Fibroblast of peridontal ligament (primary cell): ENCODE data around the gene TEAD1.

Experiments used
- DNase-seq: peaks from one replicate; pipeline ENCODE4 v3.0.0-alpha.2; 2010; ENCODE audit errors: extremely low read depth

Gene TEAD1

DNA sequence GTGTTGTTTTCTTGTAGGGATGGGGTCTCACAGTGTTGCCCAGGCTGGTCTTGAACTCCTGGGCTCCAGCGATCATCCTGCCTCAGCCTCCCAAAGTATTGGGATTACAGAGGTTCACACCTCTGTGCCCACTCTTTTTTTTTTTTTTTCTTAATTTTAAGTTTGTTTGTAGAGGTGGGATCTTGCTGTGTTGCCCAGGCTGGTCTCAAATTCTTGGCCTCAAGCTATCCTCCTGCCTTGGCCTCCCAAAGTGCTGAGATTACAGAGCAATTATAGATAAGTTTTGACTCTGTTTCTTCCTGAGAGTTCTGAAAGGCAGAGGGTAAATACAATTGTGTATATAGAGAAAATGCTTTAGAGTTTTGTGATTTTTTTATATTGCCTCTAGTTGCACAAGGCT lies 160.4 kb downstream of the TEAD1 start:
- DNase-seq: no peak

DNA sequence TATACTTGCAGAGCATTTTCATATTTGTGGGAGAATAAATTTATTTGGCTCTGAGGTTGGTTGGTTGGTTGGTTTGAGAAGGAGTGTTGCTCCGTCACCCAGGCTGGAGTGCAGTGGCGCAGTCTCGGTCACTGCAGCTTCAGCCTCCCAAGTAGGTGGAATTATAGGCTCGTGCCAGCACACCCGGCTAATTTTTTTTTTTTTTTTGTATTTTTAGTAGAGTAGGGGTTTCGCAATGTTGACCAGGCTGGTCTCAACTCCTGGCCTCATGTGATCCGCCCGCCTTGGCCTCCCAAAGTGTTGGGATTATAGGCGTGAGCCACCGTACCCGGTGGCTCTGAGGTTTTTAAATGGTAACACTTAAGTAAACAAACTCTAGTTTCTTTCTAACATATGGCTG lies 161.1 kb downstream of the TEAD1 start:
- no peak for DNase-seq

DNA sequence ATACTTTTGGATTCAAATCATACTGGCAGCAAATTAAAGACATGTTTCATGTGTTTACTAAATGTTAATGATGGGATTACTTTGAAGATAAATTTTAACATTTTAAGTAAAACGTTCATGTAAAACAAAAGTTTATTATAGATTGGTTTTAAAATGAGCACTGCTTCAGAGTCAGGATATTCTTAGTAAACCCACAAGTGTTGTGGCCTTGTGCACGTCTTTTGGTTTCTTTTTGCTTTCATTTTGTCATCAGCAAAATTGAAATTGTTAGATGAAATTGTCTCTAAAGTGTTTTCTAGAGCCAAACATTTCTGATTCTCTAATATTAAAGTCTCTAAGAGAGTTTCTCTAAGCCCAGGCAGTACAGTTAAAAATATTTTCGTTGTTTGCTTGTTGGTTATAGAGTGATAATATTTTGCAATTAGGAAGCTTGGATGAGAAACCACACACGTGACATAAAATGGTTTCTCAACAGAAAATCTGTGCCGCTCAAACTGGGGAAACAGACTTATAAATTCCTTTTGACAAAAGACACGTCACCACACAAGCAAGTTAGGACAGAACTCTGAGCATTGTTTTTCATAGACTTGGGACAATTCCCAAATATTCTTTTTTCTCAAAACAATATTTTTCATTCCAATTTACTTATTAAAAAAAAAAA lies 164.4 kb downstream of the TEAD1 start:
- DNase-seq: peak; percentile 62

DNA sequence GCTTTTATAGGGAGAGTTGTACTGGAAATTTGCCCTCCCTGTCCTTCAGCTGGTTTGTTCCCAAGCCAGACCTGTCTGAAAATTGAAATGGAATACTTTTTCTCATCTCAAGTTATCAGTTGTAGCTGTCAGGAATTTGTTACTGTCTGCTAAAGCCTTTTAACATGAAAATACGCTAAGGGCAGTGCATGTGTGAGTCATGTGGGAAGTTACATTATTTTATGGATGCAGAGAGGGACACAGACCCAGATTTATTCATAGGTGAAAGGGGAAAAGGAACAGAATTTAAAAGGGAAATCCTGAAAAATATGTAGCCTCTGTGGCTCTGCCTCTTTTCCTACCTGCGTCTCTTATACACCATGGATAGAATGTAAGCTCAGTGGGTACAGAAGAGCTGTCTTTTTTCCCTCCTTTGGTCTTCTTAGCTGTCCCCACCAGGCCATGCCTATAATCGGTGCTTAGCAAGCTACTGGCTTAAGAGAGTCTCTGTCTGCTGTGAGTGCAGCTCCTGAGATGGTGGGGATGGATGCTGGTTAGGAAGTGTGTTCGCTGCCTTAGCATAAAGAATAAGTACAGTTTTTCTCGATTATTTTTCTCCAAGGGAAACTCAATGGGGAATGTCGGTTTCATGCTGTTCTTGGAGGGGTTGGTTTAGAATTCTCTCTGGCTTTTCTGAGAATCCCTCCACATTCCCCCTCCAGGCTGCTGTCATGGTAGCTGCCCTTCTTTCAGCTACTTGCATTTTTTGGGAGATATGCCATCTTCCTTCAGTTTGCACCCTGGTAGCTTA lies 166.8 kb downstream of the TEAD1 start:
- no peak for DNase-seq

DNA sequence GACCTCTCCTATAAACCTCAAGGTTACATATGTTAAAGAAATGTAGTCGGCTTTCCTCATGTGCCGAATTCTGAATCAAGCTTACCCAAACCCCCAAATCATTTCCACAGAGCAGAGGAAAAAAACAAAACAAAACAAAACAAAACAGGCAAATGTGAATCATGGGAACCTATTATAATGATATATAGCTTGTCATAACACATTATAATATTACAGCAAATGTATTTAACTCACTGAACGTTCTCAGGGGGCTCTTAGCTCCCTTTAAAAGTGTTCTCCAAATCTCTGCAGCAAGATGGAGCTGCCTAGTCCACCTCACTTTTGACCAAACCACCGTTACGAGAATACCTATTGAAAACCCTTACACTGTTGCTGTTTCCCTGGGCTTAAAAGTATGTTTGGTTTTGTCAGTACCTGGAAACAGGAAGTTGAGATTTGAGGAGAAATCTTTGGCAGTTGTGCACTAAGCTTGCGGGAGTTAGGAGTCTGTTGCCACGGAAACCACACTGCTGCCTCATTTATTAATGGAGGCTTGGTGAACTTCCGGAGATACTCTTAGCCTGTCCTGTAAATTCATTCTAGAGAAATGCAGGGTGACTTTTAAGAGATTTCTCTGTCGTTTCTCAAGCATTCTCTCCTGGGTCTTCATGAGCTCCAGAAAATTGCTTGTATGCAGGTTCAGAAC lies 167.9 kb downstream of the TEAD1 start:
- peak; percentile 66 for DNase-seq

DNA sequence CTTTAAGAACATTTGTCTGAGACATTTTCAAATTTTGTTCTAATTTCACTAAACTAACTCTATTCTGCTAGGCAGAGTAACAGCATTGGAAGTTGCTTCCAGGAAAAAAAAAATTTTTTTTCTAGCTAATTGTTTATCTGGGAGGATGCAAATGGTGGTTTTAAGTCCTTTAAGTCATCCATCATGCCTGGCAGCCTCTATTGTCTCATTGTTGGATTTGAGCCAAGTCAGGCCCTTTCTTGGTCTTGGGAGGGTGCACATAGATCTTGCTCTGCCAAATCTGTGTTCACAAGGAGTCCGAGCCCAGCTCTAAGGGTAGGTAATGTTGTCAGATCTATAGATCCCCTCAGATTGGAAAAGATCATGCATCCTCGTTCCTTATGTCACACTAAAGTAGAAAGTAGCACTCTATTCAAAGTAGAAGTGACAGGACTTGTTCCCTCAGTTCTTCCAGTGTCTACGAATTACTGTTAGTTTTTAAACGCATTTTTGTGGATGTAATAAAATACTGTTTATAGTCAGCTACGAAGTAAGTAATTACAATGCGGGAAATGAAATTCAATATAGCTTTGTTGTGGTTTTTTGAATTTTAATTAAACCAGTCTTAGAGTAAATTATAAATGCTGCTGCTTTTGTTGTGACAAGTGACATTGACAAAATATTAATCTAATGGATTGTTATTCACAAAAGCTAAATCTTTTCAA lies 168.9 kb downstream of the TEAD1 start:
- peak; percentile 70 for DNase-seq

DNA sequence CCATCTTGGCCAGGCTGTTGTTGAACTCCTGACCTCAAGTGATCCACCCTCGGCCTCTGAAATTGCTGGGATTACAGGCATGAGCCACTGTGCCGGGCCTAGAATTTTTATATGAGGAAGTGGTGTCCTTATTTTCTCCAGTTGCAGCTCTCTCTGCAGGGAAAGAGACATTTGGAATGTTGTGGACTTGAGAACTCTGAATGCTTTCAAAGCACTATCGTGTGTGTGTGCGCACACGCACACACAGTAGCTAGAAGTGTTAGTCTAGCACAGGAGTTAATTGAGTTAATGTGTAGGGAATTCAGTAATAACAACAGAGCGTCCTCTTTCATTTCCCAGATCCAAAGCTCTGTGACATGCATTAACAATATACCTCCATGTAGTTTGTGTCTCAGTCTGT lies 170.9 kb downstream of the TEAD1 start:
- no peak for DNase-seq

DNA sequence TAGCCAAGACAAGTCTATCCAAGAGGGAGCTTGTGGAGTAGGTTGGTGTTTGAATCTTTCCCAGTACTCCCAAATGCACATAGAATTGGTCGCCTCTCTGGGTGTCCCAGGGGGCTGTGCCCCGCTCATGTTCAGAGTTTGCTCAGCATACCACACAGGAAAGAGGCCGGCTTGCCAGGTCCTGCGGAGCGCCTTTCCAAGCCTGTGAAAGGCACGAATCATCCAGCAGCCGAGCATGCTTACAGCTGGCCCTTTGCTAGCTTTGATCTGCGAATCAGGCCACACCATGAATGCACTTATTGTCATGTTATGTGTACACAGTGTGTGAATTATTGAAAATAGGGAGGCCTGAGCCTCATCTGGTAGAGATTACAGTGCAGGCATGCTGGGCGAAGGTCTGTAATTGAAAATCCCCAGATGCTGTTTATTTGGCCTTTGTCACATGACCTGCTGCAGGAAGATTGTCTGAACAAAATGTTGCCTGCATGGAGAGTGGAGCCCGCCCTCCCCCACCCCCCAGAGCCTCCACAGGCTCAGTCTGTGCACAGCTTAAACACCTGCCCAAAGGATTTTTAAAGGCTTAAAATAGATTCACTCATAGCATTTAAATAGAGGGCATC lies 171.6 kb downstream of the TEAD1 start:
- DNase-seq: peak; percentile 57

DNA sequence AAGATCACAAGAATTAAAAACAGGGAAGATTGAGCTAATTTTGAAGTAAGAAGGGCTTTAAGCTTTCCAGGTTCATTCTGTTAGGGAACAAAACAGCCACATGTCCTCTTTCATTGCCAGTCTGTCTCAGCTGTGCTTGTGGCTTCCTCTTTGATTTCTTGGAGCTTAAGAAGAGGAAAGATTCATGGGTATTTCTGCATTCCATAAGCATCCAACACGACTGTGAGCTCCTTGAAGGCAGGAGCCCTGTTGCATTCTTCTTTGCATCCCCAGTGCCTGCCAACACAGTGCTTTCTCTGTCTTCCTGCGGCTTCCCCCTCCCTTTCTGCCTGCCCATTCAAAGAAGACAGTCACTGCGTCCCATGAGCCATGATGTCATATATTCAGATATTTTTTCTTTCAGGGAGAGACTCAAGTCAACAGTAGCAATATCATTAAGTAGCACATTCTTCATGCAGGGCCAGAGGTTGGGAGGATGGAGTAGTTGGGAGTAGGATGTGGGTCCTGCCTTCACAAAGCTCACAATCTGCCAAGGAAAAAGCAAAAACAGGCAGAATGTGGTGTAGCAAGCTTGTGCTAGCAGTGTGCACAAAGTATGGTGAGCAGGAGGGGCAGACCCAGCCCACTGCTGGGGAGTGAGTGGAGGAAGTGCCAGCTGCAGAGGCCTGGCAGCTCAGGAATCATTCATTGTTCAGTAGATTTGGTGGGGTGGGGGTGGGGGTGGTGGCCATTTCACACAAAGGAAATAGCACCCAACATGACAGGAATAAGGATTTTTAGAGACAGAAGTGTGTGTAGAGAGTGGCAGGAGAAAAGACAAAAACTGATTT lies 172.8 kb downstream of the TEAD1 start:
- DNase-seq: no peak

DNA sequence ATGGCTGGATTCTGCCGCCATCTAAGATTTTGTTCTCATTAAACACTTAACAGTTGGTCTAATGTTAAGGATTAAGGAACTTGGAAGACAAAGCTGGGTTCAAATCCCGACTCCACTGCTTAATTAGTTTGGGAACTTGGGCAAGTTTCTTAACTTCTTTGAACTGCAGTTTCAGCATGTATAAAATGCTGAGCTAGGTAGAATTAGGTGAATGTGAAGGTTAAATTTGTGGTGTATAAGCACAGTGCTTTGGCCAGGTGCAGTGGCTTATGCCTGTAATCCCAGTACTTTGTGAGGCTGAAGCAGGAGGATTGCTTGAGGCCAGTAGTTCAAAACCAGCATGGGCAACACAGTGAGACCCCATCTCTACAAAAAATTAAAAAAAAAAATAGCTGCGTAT lies 174.2 kb downstream of the TEAD1 start:
- no peak for DNase-seq

DNA sequence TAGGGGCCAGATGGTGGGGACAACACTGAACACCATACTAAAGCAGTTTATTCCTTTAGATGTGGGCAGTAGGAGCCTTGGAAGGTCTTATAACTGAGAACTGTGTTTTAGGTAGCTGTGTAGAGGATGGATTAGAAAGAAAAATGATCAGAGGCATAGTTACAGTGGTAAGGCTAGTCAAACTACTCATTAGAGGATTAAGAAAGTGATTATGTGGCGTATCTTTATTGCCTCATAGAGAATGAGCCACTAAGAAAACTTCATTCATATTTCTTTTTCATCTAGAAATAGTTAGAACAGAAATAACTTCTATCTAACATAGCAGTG lies 179.1 kb downstream of the TEAD1 start:
- no peak for DNase-seq

DNA sequence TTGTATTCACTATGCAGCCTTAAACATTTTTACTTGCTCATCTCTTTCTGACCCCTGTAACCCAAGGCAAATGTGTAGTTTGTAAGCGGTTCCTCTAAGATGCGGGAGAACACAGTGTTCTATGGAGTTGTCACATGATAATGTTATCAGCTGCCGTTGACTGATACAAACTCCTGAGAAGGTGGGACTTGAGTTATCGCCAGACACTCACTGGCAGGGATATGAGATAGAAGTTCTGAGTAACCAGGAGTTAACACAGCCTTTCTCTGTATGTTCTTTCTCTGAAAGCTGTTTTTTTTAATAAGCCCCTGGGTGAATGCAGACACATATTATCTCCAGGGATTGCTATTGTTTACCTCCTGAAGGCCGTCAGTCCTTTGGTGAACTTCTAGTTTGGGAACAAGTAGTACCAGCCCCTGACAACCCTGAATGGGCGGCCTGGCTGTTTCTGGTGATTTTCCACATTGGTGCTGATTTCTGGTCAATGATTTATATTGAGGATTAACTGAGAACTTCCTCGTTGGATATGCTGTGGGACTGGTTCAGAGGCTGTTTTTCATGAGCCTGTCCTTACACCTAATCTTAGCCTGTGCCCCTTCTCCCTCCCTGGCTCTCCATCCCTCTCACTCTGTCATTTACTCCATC lies 179.6 kb downstream of the TEAD1 start:
- no peak for DNase-seq

DNA sequence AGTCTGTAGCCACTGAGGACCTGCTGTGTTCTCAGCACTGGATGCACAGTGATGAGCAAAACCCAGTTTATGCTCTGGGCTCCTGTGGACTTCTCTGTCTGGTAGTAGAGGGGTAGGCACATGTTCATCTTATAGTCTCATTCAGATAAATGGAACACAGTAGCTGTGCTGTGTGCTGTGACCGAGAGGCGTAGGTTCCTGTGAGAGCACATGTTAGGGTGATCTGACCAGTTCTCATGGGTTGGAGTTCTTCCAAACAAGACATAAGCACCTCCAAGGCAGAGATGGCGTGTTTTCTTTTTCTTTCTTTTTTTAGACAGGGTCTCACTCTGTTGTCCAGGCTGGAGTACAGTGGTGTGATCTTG lies 180.1 kb downstream of the TEAD1 start:
- DNase-seq: no peak

DNA sequence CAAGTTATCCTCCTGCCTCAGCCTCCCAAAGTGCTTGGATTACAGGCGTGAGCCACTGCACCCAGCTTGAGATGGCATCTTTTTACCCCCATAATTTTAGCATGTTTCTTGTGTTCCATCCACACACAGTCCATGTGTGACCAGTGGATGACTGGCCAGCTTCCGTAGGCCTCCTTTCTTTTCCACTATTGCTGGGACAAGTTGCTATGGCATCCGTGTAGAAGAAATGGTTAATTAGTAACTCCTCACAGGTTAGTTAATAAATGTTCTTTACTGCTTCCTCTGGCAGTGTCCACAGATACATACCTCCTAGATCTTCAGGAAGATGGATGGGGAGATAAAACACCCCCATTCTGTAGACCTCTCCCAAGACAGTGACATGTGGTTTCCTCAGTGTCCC lies 180.6 kb downstream of the TEAD1 start:
- DNase-seq: no peak

DNA sequence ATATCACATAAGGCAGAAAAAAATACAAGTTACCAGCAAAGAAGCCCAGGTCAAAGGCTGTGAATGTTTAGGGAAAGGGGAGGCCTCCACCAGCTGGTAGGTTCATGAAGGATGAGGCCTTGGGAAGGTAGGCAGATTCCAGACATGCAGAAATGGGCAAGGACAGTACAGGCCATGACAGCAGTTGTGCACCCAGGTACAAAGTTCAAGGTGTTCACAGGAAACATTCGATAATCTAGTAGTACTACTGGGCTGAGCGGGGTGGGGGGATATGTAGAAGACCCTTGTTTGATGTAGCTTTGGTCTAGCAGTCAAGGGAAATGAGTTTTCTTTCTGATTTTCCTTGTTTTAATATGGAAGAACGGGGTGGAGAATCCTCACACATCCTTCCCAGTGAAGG lies 182.1 kb downstream of the TEAD1 start:
- DNase-seq: no peak

DNA sequence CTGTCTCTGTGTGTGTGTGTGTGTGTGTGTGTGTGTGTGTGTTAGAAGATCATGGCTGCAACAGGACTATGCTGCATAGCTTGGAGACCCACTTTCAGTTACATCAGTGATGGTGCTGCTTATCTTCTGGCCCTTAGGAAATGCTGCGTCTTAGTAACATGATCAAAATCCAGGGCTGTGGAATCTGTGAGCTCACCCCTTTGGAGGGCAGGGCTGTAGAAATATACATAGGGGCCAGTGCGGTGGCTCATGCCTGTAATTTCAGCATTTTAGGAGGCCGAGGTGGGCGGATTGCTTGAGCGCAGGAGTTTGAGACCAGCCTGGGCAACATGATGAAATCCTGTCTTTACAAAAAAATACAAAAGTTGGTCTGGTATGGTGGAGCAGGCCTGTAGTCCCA lies 183.4 kb downstream of the TEAD1 start:
- no peak for DNase-seq

DNA sequence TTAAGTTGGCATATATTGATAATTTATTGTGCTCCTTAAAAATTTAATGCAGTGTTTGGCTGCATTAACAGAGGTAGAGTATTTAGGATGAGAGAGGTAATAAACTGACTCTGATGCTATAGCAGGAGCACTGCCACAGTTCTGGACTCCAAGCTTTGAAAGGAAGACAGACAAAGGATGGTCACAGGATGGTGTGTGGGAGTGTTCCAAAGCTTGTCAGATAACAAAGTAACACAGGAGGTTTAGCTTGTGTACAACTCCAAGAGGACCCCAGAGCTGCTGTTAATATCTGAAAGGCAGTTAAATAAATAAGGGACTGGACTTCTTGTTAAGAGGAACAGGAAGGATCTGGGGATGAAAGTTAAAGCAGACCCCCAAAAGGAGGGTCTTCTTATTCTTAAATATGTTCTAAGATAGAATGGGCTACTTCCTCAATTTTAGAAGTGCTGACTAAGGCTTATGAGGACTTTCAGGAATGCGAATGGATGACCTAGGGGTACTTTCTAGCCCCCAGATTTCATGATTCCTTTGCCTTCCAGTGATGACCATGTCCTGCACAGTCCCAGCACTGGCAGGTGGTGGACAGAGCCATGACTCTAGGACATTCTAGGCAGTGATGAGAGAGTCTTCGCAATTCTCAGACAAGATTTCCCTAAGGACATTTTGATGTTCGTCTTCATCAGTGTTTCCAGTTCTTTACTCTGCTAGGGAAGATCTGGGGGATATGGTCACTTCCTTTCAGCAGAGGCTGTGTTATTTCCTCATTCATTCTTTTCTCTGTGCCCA lies 185.8 kb downstream of the TEAD1 start:
- no peak for DNase-seq

DNA sequence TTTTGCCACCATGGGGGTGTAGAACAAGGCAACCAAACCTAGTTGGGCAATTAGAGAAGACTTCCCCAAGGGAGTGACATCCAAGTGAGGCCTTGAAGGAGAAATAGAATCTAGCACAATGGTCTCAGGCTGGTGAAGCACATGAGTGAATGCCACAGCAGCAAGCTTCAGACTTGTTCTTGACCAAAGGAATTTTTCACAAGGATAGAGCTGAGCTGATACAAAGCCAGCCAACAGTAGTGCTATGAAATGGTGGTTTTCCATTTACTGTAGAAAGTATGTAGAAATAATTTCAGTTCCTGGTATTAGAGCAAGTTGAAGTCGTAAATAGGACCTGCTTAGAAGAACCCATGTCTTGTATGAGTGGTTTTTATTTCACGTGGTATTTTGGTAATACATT lies 186.6 kb downstream of the TEAD1 start:
- peak; percentile 70 for DNase-seq

DNA sequence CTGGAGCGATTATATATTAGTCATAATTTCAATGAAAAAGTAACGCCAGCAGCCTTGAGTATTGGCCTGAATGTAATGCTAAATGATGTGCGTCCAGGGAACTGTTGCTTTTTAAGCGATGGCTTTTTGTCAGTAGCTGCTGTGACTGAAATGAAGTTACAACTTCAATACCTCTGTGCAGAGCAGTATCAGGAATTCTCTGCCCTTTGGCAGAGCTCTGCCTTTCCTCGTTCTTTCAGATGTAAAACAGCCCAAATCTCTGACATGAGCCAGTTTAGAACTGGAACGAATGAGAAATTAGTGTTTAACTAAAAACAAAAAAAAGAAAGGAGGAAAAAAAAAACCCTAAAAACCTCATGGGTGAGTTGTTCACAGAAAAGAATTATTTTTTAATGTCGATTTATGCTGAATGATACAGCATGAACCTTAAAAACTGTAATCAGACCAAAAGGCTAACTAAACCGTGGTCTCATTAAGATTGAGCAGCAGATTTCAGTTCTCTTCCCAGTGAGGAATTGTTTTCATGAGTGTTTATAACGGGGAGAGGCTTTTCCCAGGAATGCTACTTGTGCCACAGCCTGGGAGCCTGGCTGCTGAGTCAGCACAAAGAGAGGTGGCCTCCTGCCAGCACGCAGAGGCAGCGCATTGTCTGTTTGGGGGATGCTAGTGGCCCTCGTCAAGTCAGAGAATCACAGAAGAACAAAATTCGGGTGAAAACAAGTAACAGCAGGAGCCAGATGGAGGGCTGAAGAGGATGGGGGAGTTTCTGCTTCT lies 188.7 kb downstream of the TEAD1 start:
- peak; percentile 91 for DNase-seq
